ENCODE measurements around the gene PRSS33. TPM values are rescaled to one million over a fixed set of nuclear protein-coding genes. Genes with fewer than 3 reads are reported as not detected.

Gene PRSS33
- total and polyA plus RNA-seq, 9 of the 15 experiments (the other 6 are each of a cell fraction or from before 2014, with no cell fraction given): not detected

GRCh38 chr16:2751577-2752034 lies 35.8 kb downstream of the PRSS33 start (continued):
- TF ChIP-seq CTCF (IDR thresholded peaks at IDR 0.05 in 2 of 3, conservative IDR thresholded peaks at IDR 0.05 in 1 of 3; ENCODE audit: insufficient read depth in 2 of 3, low read depth in 1 of 3, low read length in 3 of 3) (no peak), FOXJ2 (tag; IDR thresholded peaks at IDR 0.05) (no peak), STAT5A (IDR thresholded peaks at IDR 0.05; ENCODE audit: borderline replicate concordance, low read length) (no peak), ZBTB33 (CRISPR knock-in tag; IDR thresholded peaks at IDR 0.05) (peak; percentile 39; the same call in 1 of the 2 replicates), ZNF395 (CRISPR knock-in tag; IDR thresholded peaks at IDR 0.05) (no peak), KAT7 (CRISPR knock-in tag; IDR thresholded peaks at IDR 0.05; ENCODE audit: borderline replicate concordance) (peak; percentile 92; the same call in 1 of the 2 replicates), CBX1 (IDR thresholded peaks at IDR 0.05; ENCODE audit: low read depth) (0 out of 2 replicates have a peak, but pooled peaks have one; percentile 15), ETV5 (CRISPR knock-in tag; IDR thresholded peaks at IDR 0.05; ENCODE audit: low read depth) (no peak), ESRRB (CRISPR knock-in tag; IDR thresholded peaks at IDR 0.05; ENCODE audit: borderline replicate concordance) (0 out of 2 replicates have a peak, but pooled peaks have one; percentile 25), ATF6 (CRISPR knock-in tag; IDR thresholded peaks at IDR 0.05) (no peak), GTF3C2 (IDR thresholded peaks at IDR 0.05; ENCODE audit: borderline replicate concordance, extremely low read depth, insufficient read length) (no peak), ZNF143 (CRISPR knock-in tag; IDR thresholded peaks at IDR 0.05) (no peak), BACH1 (tag; IDR thresholded peaks at IDR 0.05) (peak; percentile 82; the same call in 1 of the 2 replicates)

Measured in K562 (cell line).